T-helper 2 cell treated with Interferon-gamma antibody and Interleukin-4, amounts not matched to agents 5 μg/mL and 100 μg/mL, for 36 hours (primary cell): Measurements from ENCODE around the gene HOXD8.
A peak's percentile ranks its signal among the peaks of the same experiment; 100 is the strongest.

Experiments used
- DNase-seq: peaks from one replicate; pipeline ENCODE4 v3.0.0; 2021; ENCODE audit warnings: low spot score
- H3K27ac Mint-ChIP-seq: one replicate; pipeline ENCODE4 v1.8.0; 2021; ENCODE audit warnings: mild to moderate bottlenecking, mixed read lengths
- H3K27me3 Mint-ChIP-seq: one replicate; pipeline ENCODE4 v1.8.0; 2021; ENCODE audit warnings: low read depth, mixed read lengths
- H3K36me3 Mint-ChIP-seq: one replicate; pipeline ENCODE4 v1.8.0; 2021; ENCODE audit warnings: low read depth, mixed read lengths
- H3K4me1 Mint-ChIP-seq: one replicate; pipeline ENCODE4 v1.8.0; 2021; ENCODE audit warnings: low read depth, mixed read lengths
- H3K4me3 Mint-ChIP-seq: one replicate; pipeline ENCODE4 v1.8.0; 2022; ENCODE audit warnings: mild to moderate bottlenecking, moderate library complexity, mixed read lengths
- H3K9me3 Mint-ChIP-seq: one replicate; pipeline ENCODE4 v1.8.0; 2021; ENCODE audit warnings: mixed read lengths

The HOXD8 gene

GRCh38 chr2:176123411-176124109 lies 5.9 kb upstream of the HOXD8 start:
- no peaks in the 10 kb centered on the region for H3K9me3 Mint-ChIP-seq
- H3K36me3 Mint-ChIP-seq, result no peaks in the 10 kb centered on the region
- DNase-seq, result no peak
- H3K4me1 Mint-ChIP-seq, result peaks cover 1% of the 10 kb centered on the region
- H3K27ac Mint-ChIP-seq, result peak overlapping the region; percentile 76
- H3K27me3 Mint-ChIP-seq, result peaks cover 85% of the 10 kb centered on the region
- peak overlapping the region; percentile 27 for H3K4me3 Mint-ChIP-seq

DNA sequence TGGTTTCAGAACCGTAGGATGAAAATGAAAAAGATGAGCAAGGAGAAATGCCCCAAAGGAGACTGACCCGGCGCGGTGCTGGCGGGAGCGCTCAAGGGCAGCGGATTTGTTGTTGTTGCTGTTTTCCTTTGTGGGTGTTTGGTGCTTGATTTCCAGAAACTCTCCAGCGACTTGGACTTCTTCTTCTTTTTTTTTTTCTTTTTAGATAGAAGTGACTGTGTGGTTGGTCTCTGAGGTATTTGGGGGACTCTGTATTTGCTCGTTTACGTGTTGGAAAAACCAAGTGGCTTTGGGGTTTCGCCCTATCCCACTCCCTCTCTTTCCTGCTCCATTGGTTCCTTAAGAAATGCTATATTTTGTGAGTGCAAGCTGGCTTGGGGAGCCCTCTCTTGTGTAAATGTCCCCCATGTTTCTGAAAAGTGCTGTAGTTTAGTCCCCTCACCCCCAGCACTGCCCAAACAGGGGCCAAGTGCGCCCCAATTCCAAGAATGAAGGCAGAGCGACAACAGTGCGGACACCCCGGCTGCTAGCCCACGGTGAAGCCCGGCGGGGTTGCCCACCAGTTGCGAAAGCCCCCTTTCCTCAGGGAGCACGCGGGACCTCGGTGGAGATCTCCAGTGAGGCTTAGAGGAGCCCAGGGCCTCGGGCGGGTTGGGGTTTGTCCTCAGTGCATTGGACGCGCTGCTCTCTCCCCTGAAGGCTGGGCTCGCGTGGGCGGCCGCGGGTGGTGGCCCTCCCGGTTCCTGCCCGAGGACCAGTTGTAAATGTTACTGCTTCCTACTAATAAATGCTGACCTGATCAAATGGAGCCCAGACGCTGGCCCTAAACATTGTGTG lies 5.2 kb upstream of the HOXD8 start:
- peaks cover 85% of the 10 kb centered on the region for H3K27me3 Mint-ChIP-seq
- peak overlapping the region; percentile 76 for H3K27ac Mint-ChIP-seq
- H3K36me3 Mint-ChIP-seq, result no peaks in the 10 kb centered on the region
- H3K9me3 Mint-ChIP-seq, result no peaks in the 10 kb centered on the region
- no peaks in the 10 kb centered on the region for H3K4me1 Mint-ChIP-seq
- DNase-seq, result no peak
- no peak overlapping the region for H3K4me3 Mint-ChIP-seq

DNA sequence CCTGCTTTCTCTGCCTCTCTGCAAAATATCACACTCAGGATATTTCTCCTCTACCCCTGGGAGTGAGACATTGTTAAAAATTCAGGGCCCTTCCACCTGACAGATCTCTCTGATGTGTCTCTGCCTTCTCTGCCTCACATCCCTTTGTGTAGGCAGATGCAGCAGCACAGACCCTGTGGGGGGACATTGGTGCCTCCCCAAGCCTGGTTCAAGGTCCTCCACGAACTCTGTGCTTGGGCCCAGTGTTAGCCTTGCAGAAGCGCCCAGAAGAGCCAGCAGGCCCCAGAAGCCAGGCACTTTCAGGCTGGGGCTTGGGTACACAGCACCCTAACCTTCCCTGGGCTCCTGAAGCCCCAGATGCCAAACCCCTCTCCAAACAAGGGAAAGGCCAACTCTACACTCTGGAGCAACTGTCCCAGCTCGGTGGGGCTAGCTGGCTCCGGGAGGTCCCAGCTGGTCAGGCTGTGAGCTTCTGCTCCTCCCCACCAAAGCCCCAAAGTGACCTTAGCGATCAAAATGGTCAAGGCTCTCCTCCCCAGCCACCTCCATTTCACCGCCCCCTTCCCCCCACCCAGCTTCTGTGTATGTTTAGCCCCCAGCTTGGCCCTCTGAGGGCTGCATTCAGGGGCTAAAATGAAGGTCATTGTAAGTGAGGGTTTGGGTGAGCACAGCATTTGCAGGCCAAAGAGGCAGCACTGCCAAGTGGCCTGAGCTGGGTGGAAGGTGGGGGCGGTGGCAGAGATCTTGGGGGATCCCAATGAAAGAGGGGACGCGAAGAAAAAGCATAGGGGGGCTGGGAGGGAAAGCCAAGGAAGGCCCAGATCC lies 4.3 kb upstream of the HOXD8 start:
- H3K27me3 Mint-ChIP-seq, result peaks cover 77% of the 10 kb centered on the region
- DNase-seq, result no peak
- H3K9me3 Mint-ChIP-seq, result no peaks in the 10 kb centered on the region
- no peak overlapping the region for H3K4me3 Mint-ChIP-seq
- H3K36me3 Mint-ChIP-seq, result no peaks in the 10 kb centered on the region
- H3K4me1 Mint-ChIP-seq, result no peaks in the 10 kb centered on the region
- peak overlapping the region; percentile 8 for H3K27ac Mint-ChIP-seq

DNA sequence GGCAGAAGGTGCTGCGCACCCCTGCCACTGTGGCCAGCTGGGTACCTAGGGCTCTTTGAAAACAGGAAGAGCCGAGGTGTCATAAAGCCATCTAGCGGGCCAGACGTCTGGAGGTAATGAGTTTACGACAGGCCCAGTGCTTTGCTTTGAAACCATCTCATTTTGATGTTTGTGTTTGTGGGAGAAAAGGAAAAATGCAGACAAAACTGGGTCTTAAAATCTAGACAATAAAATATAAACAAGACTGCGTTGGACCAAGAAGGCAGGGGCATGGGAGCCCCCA lies 3.8 kb upstream of the HOXD8 start:
- Mint-ChIP-seq H3K4me3 (no peak overlapping the region), H3K4me1 (no peaks in the 10 kb centered on the region), H3K9me3 (no peaks in the 10 kb centered on the region), H3K36me3 (no peaks in the 10 kb centered on the region), H3K27ac (no peak overlapping the region), H3K27me3 (peaks cover 73% of the 10 kb centered on the region)
- DNase-seq, result no peak

DNA sequence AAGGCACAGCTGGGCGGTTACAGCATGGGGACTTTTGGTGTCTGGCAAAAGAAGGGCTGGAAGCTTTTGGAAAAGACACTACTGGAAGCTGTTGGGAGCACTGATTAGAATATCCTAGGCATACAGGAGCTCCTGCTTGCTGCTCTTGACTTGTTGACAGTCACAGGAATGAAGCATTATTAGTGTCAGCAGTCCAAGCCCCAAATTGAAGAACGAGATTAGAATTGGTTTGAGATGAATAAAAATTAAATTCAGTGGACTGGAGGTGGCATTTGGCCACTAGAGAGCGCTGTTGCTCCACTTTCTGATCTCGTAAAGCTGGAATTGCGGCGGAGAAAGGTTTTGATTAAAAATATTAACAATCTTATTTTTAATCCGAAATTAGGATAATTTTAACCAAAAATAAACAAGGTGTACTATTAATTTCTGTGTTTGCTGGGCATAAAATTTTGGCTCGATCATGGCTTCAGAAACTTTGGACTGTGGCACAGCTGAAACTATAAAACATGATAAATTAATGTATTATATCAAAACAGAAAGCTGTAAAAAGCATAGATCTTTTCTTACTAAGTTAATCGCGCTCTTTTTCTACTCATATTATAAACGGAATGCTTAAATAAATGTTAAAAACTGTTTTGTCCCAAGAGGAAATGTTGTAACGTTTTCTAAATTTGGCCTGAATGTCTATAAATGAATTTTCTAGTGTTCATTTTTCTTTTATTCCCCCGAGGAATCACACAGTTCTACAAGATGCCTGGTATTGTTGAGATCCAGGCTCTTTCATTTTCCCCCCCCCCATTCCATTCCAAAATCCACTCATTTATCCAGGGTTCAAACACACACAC lies 2.4 kb upstream of the HOXD8 start:
- peak overlapping the region; percentile 55 for H3K27ac Mint-ChIP-seq
- no peaks in the 10 kb centered on the region for H3K9me3 Mint-ChIP-seq
- peaks cover 78% of the 10 kb centered on the region for H3K27me3 Mint-ChIP-seq

DNA sequence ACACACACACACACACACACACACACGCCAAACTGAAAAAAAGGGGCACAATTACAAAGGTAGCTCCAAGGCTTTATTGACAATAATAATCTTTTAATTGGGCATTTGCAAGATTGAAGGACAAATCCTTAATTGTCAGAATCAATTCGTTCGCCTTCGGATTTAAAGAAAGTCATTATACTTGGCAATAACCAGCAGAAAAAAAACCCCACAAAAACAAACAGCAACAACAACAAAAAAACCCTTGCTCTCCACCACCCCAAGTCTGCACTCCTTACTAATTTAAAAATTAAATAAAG lies 1.8 kb upstream of the HOXD8 start:
- no peaks in the 10 kb centered on the region for H3K9me3 Mint-ChIP-seq
- peaks cover 5% of the 10 kb centered on the region for H3K4me1 Mint-ChIP-seq
- H3K4me3 Mint-ChIP-seq, result no peak overlapping the region
- peaks cover 1% of the 10 kb centered on the region for H3K36me3 Mint-ChIP-seq
- H3K27ac Mint-ChIP-seq, result peak overlapping the region; percentile 53
- DNase-seq, result no peak
- peaks cover 81% of the 10 kb centered on the region for H3K27me3 Mint-ChIP-seq

More for the DNA sequence above, 2.4 kb upstream of the HOXD8 start:
- no peak for DNase-seq
- Mint-ChIP-seq H3K4me1 (peaks cover 2% of the 10 kb centered on the region), H3K4me3 (no peak overlapping the region), H3K36me3 (no peaks in the 10 kb centered on the region)

GRCh38 chr2:176128172-176128981 lies 1.1 kb upstream of the HOXD8 start:
- no peaks in the 10 kb centered on the region for H3K9me3 Mint-ChIP-seq
- DNase-seq, result no peak
- H3K4me3 Mint-ChIP-seq, result no peak overlapping the region
- H3K36me3 Mint-ChIP-seq, result peaks cover 1% of the 10 kb centered on the region
- peaks cover 85% of the 10 kb centered on the region for H3K27me3 Mint-ChIP-seq
- peak overlapping the region; percentile 79 for H3K27ac Mint-ChIP-seq
- peaks cover 5% of the 10 kb centered on the region for H3K4me1 Mint-ChIP-seq

DNA sequence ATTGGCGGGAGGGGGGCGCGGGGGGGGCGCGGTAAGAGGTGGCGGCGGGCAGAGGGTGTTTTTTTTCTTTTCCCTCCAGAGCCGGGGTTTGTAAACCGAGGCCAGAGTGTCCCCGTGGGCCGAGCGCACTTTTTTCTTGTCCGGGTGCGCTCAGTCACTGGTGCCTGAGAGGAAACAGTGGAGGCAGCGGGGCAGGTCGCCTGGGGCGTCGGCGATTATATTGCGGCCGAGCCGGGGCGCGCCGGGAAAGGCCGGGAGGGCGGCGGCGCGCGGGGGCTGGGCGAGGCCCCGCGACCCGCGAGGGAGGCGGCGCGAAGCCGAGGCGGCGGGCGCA lies 275 bp downstream of the HOXD8 start:
- no peaks in the 10 kb centered on the region for H3K9me3 Mint-ChIP-seq

DNA sequence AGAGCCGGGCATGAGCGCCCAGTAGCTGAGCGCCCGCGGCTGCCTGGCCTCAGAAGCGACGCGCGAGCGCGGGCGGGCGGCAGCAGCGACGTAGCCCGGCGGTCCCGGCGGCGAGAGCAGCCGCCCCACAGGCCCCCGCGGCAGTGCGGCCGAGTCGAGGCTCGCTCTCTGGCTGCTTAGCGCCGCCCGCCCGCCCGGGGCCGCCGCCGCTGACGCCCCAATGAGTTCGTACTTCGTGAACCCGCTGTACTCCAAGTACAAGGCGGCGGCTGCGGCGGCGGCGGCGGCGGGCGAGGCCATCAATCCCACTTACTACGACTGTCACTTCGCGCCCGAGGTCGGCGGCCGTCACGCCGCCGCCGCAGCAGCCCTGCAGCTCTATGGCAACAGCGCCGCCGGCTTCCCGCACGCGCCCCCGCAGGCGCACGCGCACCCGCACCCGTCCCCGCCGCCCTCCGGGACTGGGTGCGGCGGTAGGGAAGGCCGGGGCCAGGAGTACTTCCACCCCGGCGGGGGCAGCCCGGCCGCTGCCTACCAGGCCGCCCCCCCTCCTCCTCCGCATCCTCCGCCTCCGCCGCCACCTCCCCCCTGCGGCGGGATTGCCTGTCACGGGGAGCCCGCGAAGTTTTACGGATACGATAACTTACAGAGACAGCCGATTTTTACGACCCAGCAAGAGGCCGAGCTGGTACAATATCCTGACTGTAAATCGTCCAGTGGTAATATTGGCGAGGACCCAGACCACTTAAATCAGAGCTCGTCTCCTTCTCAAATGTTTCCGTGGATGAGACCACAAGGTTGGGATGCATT lies 847 bp downstream of the HOXD8 start:
- Mint-ChIP-seq H3K27ac (peak overlapping the region; percentile 80), H3K4me3 (peak overlapping the region; percentile 43)

More for the DNA sequence above, 275 bp downstream of the HOXD8 start:
- peaks cover 1% of the 10 kb centered on the region for H3K36me3 Mint-ChIP-seq
- H3K27ac Mint-ChIP-seq, result no peak overlapping the region
- H3K4me3 Mint-ChIP-seq, result no peak overlapping the region
- peaks cover 85% of the 10 kb centered on the region for H3K27me3 Mint-ChIP-seq
- peaks cover 5% of the 10 kb centered on the region for H3K4me1 Mint-ChIP-seq
- DNase-seq, result no peak

GRCh38 chr2:176130957-176131847 lies 1.7 kb downstream of the HOXD8 start:
- Mint-ChIP-seq H3K27ac (peak overlapping the region; percentile 80), H3K9me3 (no peaks in the 10 kb centered on the region), H3K4me3 (peak overlapping the region; percentile 48), H3K4me1 (peaks cover 9% of the 10 kb centered on the region), H3K27me3 (peaks cover 85% of the 10 kb centered on the region), H3K36me3 (peaks cover 1% of the 10 kb centered on the region)
- no peak for DNase-seq

More for the DNA sequence above, 847 bp downstream of the HOXD8 start:
- Mint-ChIP-seq H3K36me3 (peaks cover 1% of the 10 kb centered on the region), H3K27me3 (peaks cover 85% of the 10 kb centered on the region), H3K9me3 (no peaks in the 10 kb centered on the region), H3K4me1 (peaks cover 5% of the 10 kb centered on the region)
- no peak for DNase-seq

GRCh38 chr2:176131848-176132158 lies 2.3 kb downstream of the HOXD8 start:
- Mint-ChIP-seq H3K36me3 (peaks cover 1% of the 10 kb centered on the region), H3K4me3 (no peak overlapping the region), H3K9me3 (no peaks in the 10 kb centered on the region), H3K4me1 (peaks cover 9% of the 10 kb centered on the region), H3K27me3 (peaks cover 84% of the 10 kb centered on the region), H3K27ac (no peak overlapping the region)
- DNase-seq, result no peak
